ENCODE data around the gene INHA. TPM values are rescaled to one million over a fixed set of nuclear protein-coding genes. Genes with fewer than 3 reads are reported as not detected.

Gene INHA
- total and polyA plus RNA-seq, 12 donors, result 18.9 to 704 (median 43.1) TPM

DNA sequence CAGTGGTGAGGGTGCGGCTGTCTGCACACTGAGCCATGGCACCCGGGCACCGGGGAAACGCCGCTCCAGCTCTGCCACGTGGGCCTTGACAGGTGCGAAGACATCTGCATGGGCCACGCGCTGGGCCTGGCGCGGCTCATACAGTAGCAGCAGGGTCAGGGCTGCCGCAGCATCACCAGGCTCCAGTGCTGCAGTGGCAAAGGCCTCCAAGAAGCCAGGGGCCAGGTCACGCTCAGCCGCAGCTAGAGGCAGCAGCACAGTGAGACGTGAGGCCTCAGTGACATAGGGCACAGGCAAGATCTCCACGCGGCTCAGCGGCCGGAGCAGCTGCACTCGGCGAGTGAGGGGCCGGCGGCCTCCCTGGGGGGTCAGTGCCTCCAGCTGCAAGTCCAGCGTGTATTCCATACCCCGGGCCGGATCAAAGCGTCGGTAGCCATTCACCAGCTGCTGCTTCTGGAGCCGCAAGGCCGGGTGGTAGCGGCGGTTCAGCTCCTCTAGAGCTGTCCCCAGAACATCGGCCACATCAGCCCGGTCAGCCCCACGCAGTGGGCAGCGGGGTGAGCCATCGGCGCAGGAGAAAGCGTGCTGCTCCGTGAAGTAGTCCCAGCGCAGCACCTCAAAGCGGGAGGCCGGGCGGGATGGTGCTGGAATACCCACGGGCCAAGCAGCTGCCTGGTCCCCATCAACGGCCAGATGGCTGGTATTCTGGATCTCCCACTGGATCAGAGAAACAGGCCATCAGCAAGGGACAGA, 32.0 kb upstream of the INHA start:
- no peak for DNase-seq
- H3K36me3 ChIP-seq (replicated peaks in 1 of 2), result peaks cover 0 to 25% of the 10 kb centered on the region in 2 donors
- no peaks in the 10 kb centered on the region for H3K9me3 ChIP-seq (replicated peaks in 1 of 3)
- H3K27ac ChIP-seq, result no peak overlapping the region
- intact Hi-C loops (cut with DNase I), result loop anchor here (2.0 to 5.0 kb wide), 4 partner anchors 78 to 147 kb away; no protein-coding TSS in a partner anchor
- H3K27me3 ChIP-seq, result no peaks in the 10 kb centered on the region
- H3K4me3 ChIP-seq, result no peak overlapping the region
- peaks cover 10 to 24% of the 10 kb centered on the region in 2 donors for H3K4me1 ChIP-seq (replicated peaks in 1 of 2)
- TF ChIP-seq CTCF (IDR thresholded peaks at IDR 0.05), result no peak
- no peak for TF ChIP-seq POLR2A (IDR thresholded peaks at IDR 0.05)
- 85 to 100% (median 94%) methylated on average over 1 to 46 of the region's 46 CpGs for WGBS, 4 donors

DNA sequence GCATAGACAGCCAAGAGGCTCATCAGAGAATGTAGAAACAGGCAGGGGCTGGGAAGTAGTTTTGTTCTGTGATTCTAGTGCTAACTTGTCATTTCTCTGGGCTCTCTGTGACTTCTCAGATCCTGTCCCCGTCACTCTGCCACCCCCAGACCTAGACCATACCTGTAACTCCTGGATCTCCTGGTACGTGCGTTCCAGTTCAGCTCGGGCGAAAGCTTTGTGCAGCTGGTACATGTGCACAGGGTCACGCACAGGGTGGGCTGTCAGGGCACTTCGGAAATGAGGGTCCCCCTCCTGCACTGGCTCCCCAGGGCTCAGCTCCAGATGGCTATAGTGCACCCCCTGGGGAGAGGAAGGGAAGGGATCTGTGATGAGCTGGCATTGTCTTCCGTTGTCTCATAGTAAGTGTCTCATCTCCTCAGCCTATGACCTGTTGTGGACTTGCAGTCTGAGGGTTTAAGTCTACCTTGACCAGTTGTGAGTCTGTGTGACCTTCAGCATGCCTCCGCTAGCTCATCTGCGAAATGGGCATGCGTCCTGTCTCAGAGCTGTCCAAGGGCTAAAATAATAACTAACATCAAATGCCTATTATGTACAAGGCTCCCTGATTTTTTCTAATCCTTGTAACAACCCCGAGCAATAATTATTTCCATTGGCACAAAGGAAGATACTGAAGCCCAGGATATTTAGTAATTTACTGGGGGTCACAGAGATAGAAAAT, 31.2 kb upstream of the INHA start:
- no peak for TF ChIP-seq POLR2A (IDR thresholded peaks at IDR 0.05)
- TF ChIP-seq CTCF (IDR thresholded peaks at IDR 0.05), result no peak
- no peak for DNase-seq
- intact Hi-C loops (cut with DNase I), result loop anchor here (2.0 to 5.0 kb wide), 3 partner anchors 101 to 146 kb away; no protein-coding TSS in a partner anchor
- H3K4me3 ChIP-seq, result no peak overlapping the region
- peaks cover 10 to 24% of the 10 kb centered on the region in 2 donors for H3K4me1 ChIP-seq (replicated peaks in 1 of 2)
- H3K27ac ChIP-seq, result no peak overlapping the region
- no peaks in the 10 kb centered on the region for H3K9me3 ChIP-seq (replicated peaks in 1 of 3)
- peaks cover 0 to 25% of the 10 kb centered on the region in 2 donors for H3K36me3 ChIP-seq (replicated peaks in 1 of 2)
- WGBS, 4 donors, result 82 to 87% (median 85%) methylated on average over 10 to 12 of the region's 12 CpGs
- no peaks in the 10 kb centered on the region for H3K27me3 ChIP-seq

GRCh38 chr2:219541611-219542180, 30.4 kb upstream of the INHA start:
- Histone ChIP-seq H3K4me3 (peak overlapping the region in 1 of 4 donors; percentile 30), H3K27me3 (no peaks in the 10 kb centered on the region), H3K36me3 (replicated peaks in 1 of 2) (peaks cover 0 to 25% of the 10 kb centered on the region in 2 donors), H3K27ac (peak overlapping the region in 2 of 5 donors; percentile 0 to 13), H3K9me3 (replicated peaks in 1 of 3) (no peaks in the 10 kb centered on the region), H3K4me1 (replicated peaks in 1 of 2) (peaks cover 10 to 24% of the 10 kb centered on the region in 2 donors)
- 5 to 10% (median 8%) methylated on average over 2 to 48 of the region's 48 CpGs for WGBS, 4 donors
- peak; percentile 84 to 94 (median 87) for DNase-seq
- TF ChIP-seq POLR2A (IDR thresholded peaks at IDR 0.05) (no peak), CTCF (IDR thresholded peaks at IDR 0.05) (peak; percentile 91 to 99 (median 96))
- intact Hi-C loops (cut with DNase I), result loop anchor here (2.0 to 5.0 kb wide), 3 partner anchors 101 to 146 kb away; no protein-coding TSS in a partner anchor

Data from adrenal gland (tissue), 12 donors.